DMS 273 treated with DMSO at 0.1 percent for 48 hours (cell line): Measurements from ENCODE around the gene MIA2.
"Not testable (repeated sequence)": the region's sequence is repeated elsewhere in the genome, so short reads cannot be mapped to it uniquely, and the experiment has no call there.

Source experiments
- DNase-seq: peaks from one replicate; lab custom pipeline; 2025; lab: John Stamatoyannopoulos, UW

The MIA2 gene

DNA sequence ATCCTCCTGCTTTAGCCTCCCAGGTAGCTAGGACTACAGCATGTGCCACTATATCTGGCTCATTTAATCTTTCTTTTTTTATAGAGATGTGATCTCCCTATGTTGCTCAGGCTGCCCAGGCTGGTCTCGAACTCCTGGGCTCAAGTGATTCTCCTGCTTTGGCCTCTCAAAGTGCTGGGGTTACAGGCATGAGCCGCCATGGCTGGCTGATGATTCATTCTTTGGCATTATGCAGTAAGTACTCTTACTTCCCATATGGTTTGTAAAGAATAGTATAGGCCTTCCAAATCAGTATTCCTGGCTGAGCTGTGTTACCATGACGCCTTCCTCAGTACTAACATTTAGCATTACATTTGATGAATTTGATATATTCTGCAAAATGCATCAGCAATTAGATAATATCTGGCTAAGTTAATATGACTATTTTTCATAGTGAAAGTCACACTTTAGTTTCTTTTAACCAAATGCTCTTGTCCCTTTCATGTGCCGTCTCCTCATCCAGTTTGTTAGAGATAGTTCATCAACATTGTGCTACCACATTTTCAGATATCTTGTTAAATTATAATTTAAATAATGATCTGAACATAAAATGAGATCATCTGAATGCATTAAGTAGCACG is 3.2 kb upstream of the MIA2 start:
- DNase-seq, result no peak

DNA sequence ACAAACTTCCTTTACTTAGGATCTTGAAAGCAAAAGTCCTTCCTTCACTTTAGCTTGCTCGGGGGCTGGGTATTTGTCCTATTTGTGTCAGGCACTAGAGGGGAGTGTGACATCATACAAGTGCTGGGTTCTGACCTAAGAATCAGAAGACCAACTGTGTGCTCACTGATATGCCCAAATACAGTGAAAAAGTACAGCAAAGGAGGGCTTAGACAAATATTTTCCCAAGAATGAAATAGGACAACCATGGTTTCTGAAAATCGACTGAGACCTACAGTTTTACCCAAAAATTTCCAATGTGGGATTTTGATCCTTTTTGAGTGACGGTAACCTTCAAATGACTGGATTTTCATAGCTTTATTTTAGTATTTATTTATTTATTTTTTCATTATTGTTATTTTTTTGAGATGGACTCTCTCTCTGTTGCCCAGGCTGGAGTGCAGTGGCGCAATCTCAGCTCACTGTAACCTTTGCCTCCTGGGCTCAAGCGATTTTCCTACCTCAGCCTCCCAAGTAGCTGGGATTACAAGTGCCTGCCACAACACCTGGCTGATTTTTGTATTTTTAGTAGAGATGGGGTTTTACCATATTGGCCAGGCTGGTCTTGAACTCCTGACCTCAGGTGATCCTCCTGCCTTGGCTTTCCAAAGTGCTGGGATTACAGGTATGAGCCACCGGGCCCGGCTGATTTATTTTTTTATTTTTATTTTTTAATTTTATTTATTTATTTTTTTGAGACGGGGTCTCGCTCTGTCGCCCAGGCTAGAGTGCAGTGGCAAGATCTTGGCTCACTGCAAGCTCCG is 1.8 kb upstream of the MIA2 start:
- not testable (repeated sequence) for DNase-seq

DNA sequence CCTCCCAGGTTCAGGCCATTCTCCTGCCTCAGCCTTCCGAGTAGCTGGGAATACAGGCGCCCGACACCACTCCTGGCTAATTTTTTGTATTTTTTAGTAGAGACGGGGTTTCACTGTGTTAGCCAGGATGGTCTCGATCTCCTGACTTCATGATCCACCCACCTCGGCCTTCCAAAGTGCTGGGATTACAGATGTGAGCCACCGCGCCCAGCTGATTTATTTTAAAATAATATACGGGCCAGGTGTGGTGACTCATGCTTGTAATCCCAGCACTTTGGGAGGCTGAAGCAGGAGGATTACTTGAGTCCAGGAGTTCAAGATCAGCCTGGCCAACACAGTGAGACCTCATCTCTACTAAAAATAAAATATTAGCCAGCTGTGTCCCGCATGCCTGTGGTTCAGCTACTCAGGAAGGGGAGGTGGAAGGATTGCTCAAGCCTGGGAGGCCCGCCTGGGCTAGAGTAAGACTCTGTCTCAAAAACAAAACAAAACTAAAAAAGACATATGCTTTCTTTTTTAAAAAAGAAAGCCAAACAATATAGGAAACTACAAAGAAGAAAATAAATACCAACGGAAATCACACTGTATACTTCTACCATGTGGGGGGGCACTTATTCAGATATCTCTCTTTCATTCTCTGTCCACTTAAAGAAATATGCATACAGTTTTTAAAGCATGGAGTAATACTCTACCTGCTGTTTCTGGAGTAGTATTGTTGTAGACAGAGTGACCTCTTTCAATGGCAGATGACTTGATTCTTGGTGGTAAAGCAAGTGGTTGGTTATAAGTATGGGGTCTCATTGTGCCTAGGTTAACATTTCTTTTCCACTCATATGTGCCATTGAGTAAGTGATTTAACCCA is 930 bp upstream of the MIA2 start:
- DNase-seq, result no peak

DNA sequence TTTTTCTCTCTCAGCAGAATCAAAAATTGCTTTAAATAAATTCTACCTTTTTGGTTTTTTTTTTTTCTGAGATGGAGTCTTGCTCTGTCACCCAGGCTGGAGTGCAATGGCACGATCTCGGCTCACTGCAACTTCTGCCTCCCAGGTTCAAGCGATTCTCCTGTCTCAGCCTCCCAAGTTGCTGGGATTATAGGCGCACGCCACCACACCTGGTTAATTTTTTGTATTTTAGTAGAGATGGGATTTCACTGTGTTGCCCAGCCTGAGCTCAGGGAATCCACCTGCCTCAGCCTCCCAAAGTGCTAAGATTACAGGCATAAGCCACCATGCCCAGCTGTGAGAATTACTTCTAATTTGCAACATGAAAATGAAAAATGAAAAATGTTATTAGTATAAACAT is 1.3 kb downstream of the MIA2 start:
- DNase-seq, result not testable (repeated sequence)

DNA sequence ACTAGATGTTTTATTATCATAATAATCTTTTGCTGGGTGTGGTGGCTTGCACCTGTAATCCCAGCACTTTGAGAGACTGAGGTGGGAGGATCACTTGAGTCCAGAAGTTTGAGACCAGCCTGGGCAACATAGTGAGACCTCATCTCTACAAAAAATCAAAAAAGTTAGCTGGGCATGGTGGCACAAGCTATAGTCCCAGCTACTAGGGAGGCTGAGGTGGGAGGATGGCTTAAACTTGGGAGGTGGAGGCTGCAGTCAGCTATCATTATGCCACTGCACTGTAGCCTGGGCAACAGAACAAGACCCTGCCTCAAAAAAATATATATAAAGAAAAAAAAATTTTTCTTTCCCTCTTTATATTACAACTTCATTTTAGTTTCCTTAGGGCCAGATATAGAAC is 1.8 kb downstream of the MIA2 start:
- not testable (repeated sequence) for DNase-seq

DNA sequence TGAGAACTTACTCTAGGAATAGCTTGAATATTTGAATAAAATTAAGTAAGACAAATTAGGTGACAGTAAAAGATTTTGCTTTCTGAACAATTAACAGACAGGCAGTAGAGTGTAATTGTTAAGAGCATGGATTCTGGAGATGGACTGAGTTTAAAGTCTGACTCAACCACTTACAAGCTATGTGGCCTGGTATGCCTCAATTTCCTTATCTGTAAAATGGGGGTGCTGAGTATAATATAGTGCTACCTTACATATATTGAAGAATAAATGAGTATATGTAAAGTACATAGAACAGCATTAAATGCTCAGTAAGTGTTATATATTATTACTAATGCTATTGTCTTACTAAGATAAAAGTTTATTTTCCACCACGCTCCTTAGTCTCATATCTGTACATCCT is 7.1 kb downstream of the MIA2 start:
- DNase-seq, result no peak

DNA sequence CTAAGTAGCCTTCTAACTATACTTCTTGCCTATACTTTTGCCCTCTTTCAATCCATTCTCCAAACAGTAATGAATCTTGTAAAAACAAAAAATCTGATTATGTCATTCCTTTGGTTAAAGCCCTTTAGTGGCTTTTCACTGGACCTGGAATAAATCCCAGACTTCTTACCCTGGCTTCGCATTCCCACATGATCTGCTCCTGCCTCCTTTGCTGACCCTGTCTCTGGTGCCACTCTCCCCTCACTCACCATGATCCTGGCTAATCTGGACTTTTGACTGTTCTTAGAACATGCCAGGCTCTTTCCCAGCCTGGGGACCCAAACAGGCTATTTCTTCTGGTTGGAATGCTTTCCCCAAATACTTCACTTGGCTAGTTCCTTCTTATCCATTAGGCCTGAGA is 7.9 kb downstream of the MIA2 start:
- DNase-seq, result no peak

DNA sequence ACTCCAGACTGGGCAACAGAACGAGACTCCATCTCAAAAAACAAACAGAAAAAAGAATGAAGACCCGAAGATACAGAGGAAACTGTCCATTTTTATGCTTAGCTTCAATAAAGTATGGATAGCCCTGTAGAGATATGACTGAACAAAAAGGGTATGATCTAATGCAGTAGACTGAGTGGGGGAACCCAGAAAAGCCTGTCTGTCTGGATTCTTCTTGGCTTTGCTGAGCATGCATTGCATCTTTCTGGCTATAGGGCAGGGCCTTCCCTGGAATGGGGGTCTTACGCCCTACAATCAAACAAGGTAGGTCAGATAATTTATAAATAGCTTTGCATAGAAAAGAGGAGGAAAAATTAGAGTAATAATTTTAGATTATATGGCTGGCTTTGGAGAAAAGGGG is 10.1 kb downstream of the MIA2 start:
- DNase-seq, result no peak

DNA sequence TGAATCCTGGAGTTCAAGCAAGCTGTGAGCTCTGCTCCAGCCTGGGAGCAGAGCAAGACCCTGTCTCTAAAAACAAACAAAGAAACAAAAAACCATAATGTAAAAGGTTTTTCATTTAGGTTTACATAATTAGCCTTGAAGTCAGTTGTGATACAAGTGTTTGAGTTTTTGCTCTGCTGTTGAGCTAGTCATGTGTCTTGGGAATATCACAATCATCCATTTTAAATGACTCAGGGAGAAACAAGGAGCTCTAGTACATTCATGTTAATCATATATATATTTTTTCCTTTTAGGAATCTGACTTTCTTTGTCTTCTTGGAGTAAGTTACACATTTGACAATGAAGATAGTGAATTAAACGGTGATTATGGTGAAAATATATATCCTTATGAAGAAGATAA is 12.9 kb downstream of the MIA2 start:
- DNase-seq, result no peak

DNA sequence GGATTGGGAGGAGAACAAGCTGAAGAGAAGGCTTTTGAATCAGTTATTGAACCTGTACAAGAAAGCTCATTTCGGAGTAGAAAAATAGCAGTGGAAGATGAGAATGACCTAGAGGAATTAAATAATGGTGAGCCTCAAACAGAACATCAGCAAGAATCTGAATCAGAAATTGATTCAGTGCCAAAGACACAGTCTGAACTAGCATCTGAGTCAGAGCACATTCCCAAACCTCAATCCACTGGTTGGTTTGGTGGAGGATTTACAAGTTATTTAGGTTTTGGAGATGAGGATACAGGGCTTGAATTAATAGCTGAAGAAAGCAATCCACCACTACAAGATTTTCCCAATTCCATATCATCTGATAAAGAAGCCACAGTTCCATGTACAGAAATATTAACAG is 13.5 kb downstream of the MIA2 start:
- no peak for DNase-seq

DNA sequence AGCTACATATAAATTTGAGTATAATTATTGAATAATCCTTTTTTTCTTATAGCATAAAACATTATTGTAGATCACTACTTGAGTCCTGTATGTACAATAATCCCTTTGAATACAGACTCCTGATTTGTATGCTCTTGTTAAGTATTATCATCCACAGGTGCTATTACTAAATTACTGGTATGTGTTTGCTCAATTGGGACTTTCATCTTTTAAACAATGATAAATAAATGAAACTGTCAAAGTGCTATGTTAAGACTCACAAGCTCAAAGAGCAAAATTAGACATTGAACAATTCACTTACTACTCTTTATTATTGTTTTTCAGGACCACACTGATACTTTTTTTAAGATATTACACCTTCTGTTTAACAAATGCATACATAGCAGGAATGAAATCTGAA is 17.8 kb downstream of the MIA2 start:
- no peak for DNase-seq

DNA sequence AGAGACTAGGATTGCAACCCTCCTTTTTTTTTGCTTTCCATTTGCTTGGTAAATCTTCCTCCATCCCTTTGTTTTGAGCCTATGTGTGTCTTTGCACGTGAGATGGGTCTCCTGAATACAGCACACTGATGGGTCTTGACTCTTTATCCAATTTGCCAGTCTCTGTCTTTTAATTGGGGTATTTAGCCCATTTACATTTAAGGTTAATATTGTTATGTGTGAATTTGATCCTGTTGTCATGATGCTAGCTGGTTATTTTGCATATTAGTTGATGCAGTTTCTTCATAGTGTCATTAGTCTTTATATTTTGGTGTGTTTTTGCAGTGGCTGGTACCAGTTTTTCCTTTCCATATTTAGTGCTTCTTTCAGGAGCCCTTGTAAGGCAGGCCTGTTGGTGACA is 23.7 kb downstream of the MIA2 start:
- not testable (repeated sequence) for DNase-seq

DNA sequence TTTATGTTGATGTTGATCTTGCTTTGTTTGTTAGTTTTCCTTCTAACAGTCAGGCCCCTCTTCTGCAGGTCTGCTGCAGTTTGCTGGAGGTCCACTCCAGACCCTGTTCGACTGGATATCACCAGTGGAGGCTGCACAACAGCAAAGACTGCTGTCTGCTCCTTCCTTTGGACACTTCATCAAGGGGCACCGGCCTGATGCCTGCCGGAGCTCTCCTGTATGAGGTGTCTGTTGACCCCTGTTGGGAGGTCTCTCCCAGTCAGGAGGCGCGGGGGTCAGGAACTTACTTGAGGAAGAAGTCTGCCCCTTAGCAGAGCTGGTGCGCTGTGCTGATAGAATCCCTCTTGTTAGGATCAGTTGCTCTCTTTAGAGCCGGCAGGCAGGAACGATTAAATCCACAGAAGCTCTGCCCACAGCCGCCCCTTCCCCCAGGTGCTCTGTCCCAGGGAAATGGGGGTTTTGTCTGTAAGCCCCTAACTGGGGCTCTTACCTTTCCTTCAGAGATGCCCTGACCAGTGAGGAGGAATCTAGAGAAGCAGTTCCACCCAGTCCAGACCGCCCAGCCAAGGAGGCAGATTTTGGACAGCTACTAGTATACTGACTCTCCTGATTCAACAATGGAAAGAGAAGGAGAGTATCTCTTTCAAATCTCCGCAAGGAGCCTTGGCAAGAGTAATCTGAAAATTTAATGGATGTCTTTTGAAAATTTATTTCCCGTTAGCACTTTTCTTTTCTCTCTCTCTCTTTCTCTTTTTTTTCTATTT is 25.2 kb downstream of the MIA2 start:
- DNase-seq, result no peak

DNA sequence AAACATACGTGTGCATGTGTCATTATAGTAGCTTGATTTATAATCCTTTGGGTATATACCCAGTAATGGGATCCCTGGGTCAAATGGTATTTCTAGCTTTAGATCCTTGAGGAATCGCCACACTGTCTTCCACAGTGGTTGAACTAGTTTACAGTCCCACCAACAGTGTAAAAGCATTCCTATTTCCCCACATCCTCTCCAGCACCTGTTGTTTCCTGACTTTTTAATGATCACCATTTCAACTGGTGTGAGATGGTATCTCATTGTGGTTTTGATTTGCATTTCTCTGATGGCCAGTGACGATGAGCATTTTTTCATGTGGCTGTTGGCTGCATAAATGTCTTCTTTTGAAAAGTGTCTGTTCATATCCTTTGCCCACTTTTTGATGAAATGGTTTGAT is 26.4 kb downstream of the MIA2 start:
- not testable (repeated sequence) for DNase-seq

DNA sequence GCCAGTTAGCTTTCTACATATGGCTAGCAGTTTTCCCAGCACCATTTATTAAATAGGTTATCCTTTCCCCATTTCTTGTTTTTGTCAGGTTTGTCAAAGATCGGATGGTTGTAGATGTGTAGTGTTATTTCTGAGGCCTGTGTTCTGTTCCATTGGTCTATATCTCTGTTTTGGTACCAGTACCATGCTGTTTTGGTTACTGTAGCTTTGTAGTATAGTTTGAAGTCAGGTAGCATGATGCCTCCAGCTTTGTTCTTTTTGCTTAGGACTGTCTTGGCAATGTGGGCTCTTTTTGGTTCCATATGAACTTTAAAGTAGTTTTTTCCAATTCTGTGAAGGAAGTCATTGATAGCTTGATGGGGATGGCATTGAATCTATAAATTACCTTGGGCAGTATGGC is 28.5 kb downstream of the MIA2 start:
- not testable (repeated sequence) for DNase-seq

DNA sequence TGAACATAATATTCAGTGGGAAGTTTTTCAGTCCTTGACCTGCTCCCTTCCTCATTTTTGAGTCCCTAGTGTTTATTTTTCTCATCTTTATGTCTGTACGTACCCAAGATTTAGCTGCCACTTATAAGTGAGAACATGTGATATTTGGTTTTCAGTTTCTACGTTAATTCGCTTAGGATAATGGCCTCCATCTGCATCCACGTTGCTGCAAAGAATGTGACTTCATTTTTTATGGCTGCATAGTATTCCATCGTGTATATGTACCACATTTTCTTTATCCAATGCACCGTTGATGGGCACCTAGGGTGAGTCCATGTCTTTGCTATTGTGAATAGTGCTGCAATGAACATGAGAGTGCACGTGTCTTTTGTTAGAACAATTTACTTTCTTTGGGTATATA is 30.3 kb downstream of the MIA2 start:
- DNase-seq, result no peak

DNA sequence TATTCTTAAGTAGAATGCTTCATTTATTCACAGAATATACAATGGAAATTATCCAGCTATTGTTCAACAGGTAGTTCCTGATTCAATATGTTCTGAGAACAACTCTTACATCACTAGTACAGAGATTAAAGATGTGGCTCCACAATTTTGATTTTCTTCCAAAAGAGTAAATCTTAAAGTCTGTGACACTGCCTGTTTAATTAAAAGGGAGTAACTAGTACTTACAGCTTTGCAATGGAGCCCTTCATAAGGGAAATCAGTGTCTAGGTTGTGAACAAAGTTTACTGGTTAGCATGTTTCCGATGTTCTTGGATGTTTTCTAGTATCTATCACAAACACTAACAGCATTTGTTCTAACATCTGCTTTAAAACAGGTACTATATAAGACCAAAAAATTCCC is 30.8 kb downstream of the MIA2 start:
- DNase-seq, result no peak

DNA sequence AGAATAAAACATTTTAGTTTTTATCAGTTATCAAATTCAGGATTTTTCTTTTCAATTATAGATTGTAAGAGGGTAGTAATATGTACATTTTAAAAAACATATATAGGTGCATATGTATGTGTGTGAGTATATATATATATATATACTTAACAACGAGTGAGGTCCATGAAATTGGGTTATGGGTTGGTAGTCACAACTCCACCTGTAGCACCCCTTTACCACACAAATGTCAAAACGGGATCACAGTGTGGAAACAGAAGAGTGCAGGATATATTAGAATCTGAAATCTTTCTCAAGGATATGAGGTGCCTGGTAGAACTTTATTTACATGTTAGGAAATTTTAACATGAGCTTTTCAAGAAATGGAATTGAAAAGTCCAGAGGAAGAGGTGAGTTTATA is 31.3 kb downstream of the MIA2 start:
- no peak for DNase-seq

DNA sequence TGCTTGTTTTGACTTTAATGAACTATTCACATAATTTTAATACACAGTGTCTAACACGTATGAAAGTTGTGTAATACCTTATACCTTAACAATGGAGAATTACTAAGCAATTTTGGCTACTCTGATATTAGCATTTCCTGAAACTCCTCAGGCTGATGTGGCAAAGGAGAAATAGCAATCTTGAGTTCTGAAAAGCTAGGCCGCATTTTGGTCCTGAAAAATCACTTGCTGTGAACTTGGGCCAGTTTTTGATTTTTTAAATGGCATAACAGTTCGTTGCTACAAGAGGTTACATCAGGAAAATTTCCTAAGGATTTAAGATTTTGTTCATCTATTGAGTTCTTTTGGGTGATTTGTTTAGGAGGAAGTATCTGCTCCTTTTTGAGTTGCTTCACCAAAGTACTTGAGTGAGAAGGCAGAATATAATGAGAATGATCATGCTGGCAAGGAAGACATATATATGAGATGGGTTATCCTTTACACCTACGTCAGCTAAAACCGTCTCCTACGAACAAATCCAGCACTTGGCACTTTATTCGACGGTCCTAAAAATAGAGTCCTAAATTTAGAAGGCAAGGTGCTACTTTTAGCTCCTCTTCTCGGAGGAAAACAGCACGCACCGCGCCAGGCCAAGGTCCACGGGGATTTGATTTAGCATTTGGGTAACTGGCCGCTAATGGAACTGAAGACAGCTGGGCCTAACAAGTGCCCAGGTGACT is 32.2 kb downstream of the MIA2 start:
- DNase-seq, result no peak

DNA sequence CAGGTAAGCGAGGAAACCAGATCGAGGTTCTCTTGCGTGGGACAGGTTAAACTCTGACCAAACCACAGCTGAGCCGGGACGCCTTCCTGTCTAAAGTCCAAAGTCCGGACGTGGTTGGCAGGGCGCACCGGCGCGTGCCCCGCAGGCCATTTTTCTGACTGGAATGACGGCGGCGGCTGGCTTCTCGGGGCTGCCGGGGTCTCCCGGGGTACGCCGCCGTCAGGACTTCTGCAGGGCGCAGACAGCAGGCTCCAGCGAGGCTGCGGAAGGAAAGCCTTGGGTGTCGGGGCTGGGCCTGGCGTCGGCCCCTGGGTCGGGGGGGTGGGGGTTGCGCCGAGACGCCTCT is 32.8 kb downstream of the MIA2 start:
- no peak for DNase-seq

DNA sequence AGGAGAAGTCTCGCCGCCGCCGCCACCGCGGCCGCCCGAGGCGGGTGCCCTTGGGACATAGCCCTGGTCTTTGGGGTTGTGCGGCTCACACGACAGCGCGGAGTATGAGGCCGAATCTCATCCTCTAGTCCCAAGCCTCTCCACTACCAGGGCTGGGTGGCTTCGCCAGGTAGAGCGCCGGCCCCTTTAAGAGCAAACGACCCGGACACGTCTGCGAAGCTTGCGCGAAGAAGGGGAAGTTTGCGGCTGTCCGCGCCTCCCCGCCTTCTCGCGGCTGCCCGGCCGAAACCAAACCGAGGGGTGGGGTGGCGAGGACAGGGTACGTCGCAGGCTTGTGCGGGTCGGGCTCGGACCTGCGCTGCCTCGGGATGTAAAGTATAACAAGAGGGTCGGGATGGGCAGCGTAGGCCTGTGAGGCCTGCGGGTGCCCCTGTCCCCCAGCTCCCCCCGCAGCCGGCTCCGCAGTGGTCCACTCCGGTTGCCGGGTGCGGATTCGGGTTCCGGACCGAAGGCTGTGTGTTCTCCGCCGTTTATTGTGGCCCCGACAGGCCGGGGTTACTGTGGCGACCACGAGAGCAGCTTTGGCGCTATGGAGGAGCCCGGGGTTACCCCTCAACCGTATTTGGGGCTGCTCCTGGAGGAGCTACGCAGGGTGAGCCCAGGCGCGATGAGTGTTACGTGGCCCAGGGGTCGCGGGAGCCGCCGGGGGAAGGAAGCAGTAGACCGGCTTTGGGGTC is 33.3 kb downstream of the MIA2 start:
- DNase-seq, result peak; percentile 58
